Left ventricle myocardium inferior (tissue), 1 donor: ENCODE data around the gene ZNF384. TPM values are rescaled to one million over a fixed set of nuclear protein-coding genes. Genes with fewer than 3 reads are reported as not detected.
A peak's percentile ranks its signal among the peaks of the same experiment; 100 is the strongest.

Experiments used
- DNase-seq: peaks from one replicate; pipeline ENCODE4 v3.0.0-alpha.2; 2020
- H3K27ac ChIP-seq: fragments of 200-600 bp; replicated peaks from 2 replicates; pipeline ENCODE4 v1.8.0; 2021
- H3K27me3 ChIP-seq: fragments of 200-600 bp; 2 replicates; pipeline ENCODE4 v1.8.0; 2021; ENCODE audit warnings: low read depth
- H3K36me3 ChIP-seq: fragments of 200-600 bp; 2 replicates; pipeline ENCODE4 v1.8.0; 2021
- H3K4me1 ChIP-seq: fragments of 200-600 bp; 2 replicates; pipeline ENCODE4 v1.8.0; 2021
- H3K4me3 ChIP-seq: fragments of 200-600 bp; 2 replicates; pipeline ENCODE4 v1.8.0; 2021; ENCODE audit warnings: mild to moderate bottlenecking, moderate library complexity
- H3K9me3 ChIP-seq: fragments of 200-600 bp; replicated peaks from 2 replicates; pipeline ENCODE4 v1.8.0; 2021
- intact Hi-C: fragments of 100-400 bp; cut with micrococcal nuclease; formaldehyde crosslinking; loops from one replicate; pipeline ENCODE4 v1.11.0; 2022
- total RNA-seq: library from RNA; stranded (reverse); fragmentation: NEBNext Ultra II Directional; extraction: Animal tissue kit (Norgen Biotek cat#: 25700); gene quantifications from one replicate; pipeline ENCODE4 v1.2.1, GENCODE V29; 2021
- TF ChIP-seq, protein P1 (sequence below): fragments of 200-600 bp; IDR thresholded peaks from 2 replicates; pipeline ENCODE4 v1.8.0; 2021; ENCODE audit warnings: antibody characterized with exemption, mild to moderate bottlenecking, borderline replicate concordance
- donor health status: DM: no; HTN: yes; CAD: no; lungs with severe emphysema.

The ZNF384 gene
- total RNA-seq, 1 donor from 2014 or later, result 26.5 TPM

GRCh38 chr12:6653987-6654386 lies 35.2 kb downstream of the ZNF384 start:
- Histone ChIP-seq H3K4me1 (peaks cover 21% of the 10 kb centered on the region), H3K27me3 (no peaks in the 10 kb centered on the region), H3K27ac (peak overlapping the region; percentile 81), H3K9me3 (no peaks in the 10 kb centered on the region), H3K36me3 (peaks cover 83% of the 10 kb centered on the region), H3K4me3 (no peak overlapping the region)
- DNase-seq, result no peak
- intact Hi-C loops, result no loop called here
- TF ChIP-seq, protein P1, sequence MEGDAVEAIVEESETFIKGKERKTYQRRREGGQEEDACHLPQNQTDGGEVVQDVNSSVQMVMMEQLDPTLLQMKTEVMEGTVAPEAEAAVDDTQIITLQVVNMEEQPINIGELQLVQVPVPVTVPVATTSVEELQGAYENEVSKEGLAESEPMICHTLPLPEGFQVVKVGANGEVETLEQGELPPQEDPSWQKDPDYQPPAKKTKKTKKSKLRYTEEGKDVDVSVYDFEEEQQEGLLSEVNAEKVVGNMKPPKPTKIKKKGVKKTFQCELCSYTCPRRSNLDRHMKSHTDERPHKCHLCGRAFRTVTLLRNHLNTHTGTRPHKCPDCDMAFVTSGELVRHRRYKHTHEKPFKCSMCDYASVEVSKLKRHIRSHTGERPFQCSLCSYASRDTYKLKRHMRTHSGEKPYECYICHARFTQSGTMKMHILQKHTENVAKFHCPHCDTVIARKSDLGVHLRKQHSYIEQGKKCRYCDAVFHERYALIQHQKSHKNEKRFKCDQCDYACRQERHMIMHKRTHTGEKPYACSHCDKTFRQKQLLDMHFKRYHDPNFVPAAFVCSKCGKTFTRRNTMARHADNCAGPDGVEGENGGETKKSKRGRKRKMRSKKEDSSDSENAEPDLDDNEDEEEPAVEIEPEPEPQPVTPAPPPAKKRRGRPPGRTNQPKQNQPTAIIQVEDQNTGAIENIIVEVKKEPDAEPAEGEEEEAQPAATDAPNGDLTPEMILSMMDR, result no peak

DNA sequence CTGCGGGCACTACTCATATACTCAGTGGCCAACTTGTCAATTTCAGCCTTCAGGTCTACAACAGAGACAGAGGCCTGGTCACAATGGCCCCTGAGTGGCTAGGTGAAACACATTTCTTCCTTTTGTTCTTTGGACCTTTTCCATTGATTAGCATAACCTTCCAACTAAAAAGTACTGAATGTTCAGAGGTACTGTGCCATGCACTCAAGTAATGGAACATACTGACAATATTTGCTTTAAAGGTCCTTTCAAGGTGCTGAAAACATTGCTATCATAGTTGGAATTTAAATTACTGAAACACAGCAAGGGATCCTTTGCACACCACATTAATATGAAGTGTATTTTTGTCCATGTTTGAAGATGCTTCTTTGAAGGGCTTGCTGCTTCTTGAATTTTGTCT lies 35.8 kb downstream of the ZNF384 start:
- TF ChIP-seq, protein P1, result no peak
- Histone ChIP-seq H3K36me3 (peaks cover 84% of the 10 kb centered on the region), H3K9me3 (no peaks in the 10 kb centered on the region), H3K27me3 (no peaks in the 10 kb centered on the region), H3K27ac (peak overlapping the region; percentile 81), H3K4me3 (no peak overlapping the region), H3K4me1 (peaks cover 21% of the 10 kb centered on the region)
- DNase-seq, result no peak
- intact Hi-C loops, result no loop called here

- Histone ChIP-seq H3K27me3 (no peaks in the 10 kb centered on the region), H3K4me1 (peaks cover 27% of the 10 kb centered on the region), H3K27ac (peak overlapping the region; percentile 81), H3K36me3 (peaks cover 83% of the 10 kb centered on the region), H3K9me3 (no peaks in the 10 kb centered on the region), H3K4me3 (no peak overlapping the region)
- intact Hi-C loops, result no loop called here
- TF ChIP-seq, protein P1, result no peak
- DNase-seq, result no peak
Measured at GRCh38 chr12:6652391-6652790, 36.8 kb downstream of the ZNF384 start.

GRCh38 chr12:6650832-6651231 lies 38.3 kb downstream of the ZNF384 start:
- TF ChIP-seq, protein P1, result no peak
- no peaks in the 10 kb centered on the region for H3K9me3 ChIP-seq
- peaks cover 36% of the 10 kb centered on the region for H3K4me1 ChIP-seq
- no peaks in the 10 kb centered on the region for H3K27me3 ChIP-seq
- peaks cover 67% of the 10 kb centered on the region for H3K36me3 ChIP-seq
- no peak for DNase-seq
- no peak overlapping the region for H3K4me3 ChIP-seq
- H3K27ac ChIP-seq, result no peak overlapping the region
- intact Hi-C loops, result no loop called here

GRCh38 chr12:6647083-6647604 lies 42.0 kb downstream of the ZNF384 start, which contains the start of gene ACRBP:
ACRBP (minus strand) TSS chr12:6647432; CDS start chr12:6647366, 66 bp downstream.
- Histone ChIP-seq H3K4me3 (peak within 1 kb of the TSS; percentile 65), H3K27ac (peak within 1 kb of the TSS; percentile 60), H3K4me1 (peaks cover 15% of the 10 kb centered on the region), H3K9me3 (peaks cover 12% of the 10 kb centered on the region), H3K27me3 (no peaks in the 10 kb centered on the region), H3K36me3 (peaks cover 35% of the 10 kb centered on the region)
- TF ChIP-seq, protein P1, result no peak
- intact Hi-C loops, result no loop called here
- peak; percentile 85 for DNase-seq
